SK-N-SH (cell line): Measurements from ENCODE around the gene TEP1.
"Not testable (repeated sequence)": the region's sequence is repeated elsewhere in the genome, so short reads cannot be mapped to it uniquely, and the experiment has no call there.

Experiments used
- EP300 ChIP-seq, 2 experiments: IDR thresholded peaks; 2 replicates each; pipeline versions ENCODE4 v1.4.0 to v1.6.1; 2012; ENCODE audit warnings: borderline replicate concordance in 1 of 2, low read depth in 1 of 2, low read length in 1 of 2
- EZH2phosphoT487 ChIP-seq: fragments of 200-600 bp; sonication (generic); IDR thresholded peaks from 2 replicates; pipeline ENCODE4 v1.6.1; 2017; ENCODE audit warnings: low read depth, mixed run types, mild to moderate bottlenecking, antibody characterized with exemption, moderate library complexity, borderline replicate concordance
- FOXM1 ChIP-seq: IDR thresholded peaks from 2 replicates; pipeline ENCODE4 v1.4.0; 2012; ENCODE audit warnings: low read depth, mild to moderate bottlenecking
- MEF2A ChIP-seq: IDR thresholded peaks from 2 replicates; pipeline ENCODE4 v1.4.0; 2012; ENCODE audit warnings: low read depth, borderline replicate concordance
- MXI1 ChIP-seq: IDR thresholded peaks from 2 replicates; pipeline ENCODE4 v1.6.1; 2012; ENCODE audit warnings: mild to moderate bottlenecking, low read depth, low read length, improper control_type of control experiment
- POLR2AphosphoS5 ChIP-seq: IDR thresholded peaks from 2 replicates; pipeline ENCODE4 v1.6.1; 2012; ENCODE audit warnings: low read depth, low read length
- RCOR1 ChIP-seq: fragments of 150-350 bp; IDR thresholded peaks from 2 replicates; pipeline ENCODE4 v1.6.1; 2017; ENCODE audit warnings: antibody characterized with exemption, low read length
- YY1 ChIP-seq: IDR thresholded peaks from 2 replicates; pipeline ENCODE4 v1.4.0; 2012; ENCODE audit warnings: low read depth, mild to moderate bottlenecking
- TF ChIP-seq, protein P1 (sequence below): fragments of 150-350 bp; IDR thresholded peaks from 2 replicates; pipeline ENCODE4 v1.6.1; 2016; ENCODE audit warnings: mild to moderate bottlenecking, low read depth, low read length
- TF ChIP-seq, protein P2 (sequence below): fragments of 200-600 bp; sonication (generic); IDR thresholded peaks from 2 replicates; pipeline ENCODE4 v1.6.1; 2017; ENCODE audit warnings: antibody characterized with exemption, mild to moderate bottlenecking, moderate library complexity
- TF ChIP-seq, protein P3 (sequence below): fragments of 150-350 bp; IDR thresholded peaks from 2 replicates; pipeline ENCODE4 v1.6.1; 2017; ENCODE audit warnings: antibody characterized with exemption, low read length, low read depth, borderline replicate concordance
- TF ChIP-seq, protein P4 (sequence below): IDR thresholded peaks from 2 replicates; pipeline ENCODE4 v1.4.0; 2012; ENCODE audit warnings: low read depth

DNA sequence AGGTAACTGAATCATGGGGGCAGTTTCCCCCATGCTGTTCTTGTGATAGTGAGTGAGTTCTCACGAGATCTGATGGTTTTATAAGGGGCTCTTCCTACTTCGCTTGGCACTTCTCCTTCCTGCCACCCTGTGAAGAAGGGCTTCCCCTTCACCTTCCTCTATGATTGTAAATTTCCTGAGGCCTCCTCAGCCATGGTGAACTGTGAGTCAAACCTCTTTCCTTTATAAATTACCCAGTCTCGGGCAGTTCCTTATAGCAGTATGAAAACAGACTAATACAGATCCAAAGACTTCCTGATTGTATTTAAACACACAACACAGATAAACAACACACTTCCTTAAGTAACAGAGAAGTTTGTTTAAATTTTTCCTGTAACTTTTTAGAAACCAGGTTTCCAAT lies 54.8 kb downstream of the TEP1 start:
- TF ChIP-seq FOXM1; MXI1; RCOR1; EP300 (IDR thresholded peaks at IDR 0.05; ENCODE audit: borderline replicate concordance in 1 of 2, low read depth in 1 of 2, low read length in 1 of 2); POLR2AphosphoS5; EZH2phosphoT487; MEF2A; YY1: not testable (repeated sequence)
- TF ChIP-seq, protein P1, sequence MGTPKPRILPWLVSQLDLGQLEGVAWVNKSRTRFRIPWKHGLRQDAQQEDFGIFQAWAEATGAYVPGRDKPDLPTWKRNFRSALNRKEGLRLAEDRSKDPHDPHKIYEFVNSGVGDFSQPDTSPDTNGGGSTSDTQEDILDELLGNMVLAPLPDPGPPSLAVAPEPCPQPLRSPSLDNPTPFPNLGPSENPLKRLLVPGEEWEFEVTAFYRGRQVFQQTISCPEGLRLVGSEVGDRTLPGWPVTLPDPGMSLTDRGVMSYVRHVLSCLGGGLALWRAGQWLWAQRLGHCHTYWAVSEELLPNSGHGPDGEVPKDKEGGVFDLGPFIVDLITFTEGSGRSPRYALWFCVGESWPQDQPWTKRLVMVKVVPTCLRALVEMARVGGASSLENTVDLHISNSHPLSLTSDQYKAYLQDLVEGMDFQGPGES = not testable (repeated sequence)
- TF ChIP-seq, protein P2, sequence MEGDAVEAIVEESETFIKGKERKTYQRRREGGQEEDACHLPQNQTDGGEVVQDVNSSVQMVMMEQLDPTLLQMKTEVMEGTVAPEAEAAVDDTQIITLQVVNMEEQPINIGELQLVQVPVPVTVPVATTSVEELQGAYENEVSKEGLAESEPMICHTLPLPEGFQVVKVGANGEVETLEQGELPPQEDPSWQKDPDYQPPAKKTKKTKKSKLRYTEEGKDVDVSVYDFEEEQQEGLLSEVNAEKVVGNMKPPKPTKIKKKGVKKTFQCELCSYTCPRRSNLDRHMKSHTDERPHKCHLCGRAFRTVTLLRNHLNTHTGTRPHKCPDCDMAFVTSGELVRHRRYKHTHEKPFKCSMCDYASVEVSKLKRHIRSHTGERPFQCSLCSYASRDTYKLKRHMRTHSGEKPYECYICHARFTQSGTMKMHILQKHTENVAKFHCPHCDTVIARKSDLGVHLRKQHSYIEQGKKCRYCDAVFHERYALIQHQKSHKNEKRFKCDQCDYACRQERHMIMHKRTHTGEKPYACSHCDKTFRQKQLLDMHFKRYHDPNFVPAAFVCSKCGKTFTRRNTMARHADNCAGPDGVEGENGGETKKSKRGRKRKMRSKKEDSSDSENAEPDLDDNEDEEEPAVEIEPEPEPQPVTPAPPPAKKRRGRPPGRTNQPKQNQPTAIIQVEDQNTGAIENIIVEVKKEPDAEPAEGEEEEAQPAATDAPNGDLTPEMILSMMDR = not testable (repeated sequence)
- TF ChIP-seq, protein P3, sequence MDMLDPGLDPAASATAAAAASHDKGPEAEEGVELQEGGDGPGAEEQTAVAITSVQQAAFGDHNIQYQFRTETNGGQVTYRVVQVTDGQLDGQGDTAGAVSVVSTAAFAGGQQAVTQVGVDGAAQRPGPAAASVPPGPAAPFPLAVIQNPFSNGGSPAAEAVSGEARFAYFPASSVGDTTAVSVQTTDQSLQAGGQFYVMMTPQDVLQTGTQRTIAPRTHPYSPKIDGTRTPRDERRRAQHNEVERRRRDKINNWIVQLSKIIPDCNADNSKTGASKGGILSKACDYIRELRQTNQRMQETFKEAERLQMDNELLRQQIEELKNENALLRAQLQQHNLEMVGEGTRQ = not testable (repeated sequence)
- TF ChIP-seq, protein P4, sequence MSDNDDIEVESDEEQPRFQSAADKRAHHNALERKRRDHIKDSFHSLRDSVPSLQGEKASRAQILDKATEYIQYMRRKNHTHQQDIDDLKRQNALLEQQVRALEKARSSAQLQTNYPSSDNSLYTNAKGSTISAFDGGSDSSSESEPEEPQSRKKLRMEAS = not testable (repeated sequence)
